Cardiac ventricle fibroblast (primary cell): ENCODE measurements around the gene CTAGE1. TPM values are rescaled to one million over a fixed set of nuclear protein-coding genes. Genes with fewer than 3 reads are reported as not detected.

Experiments used
- total RNA-seq: library from RNA; depleted of rRNA; stranded (reverse); fragments of >200 nt; gene quantifications from 2 replicates; pipeline ENCODE4 v1.2.3, GENCODE V29; 2015

Gene CTAGE1, protein sequence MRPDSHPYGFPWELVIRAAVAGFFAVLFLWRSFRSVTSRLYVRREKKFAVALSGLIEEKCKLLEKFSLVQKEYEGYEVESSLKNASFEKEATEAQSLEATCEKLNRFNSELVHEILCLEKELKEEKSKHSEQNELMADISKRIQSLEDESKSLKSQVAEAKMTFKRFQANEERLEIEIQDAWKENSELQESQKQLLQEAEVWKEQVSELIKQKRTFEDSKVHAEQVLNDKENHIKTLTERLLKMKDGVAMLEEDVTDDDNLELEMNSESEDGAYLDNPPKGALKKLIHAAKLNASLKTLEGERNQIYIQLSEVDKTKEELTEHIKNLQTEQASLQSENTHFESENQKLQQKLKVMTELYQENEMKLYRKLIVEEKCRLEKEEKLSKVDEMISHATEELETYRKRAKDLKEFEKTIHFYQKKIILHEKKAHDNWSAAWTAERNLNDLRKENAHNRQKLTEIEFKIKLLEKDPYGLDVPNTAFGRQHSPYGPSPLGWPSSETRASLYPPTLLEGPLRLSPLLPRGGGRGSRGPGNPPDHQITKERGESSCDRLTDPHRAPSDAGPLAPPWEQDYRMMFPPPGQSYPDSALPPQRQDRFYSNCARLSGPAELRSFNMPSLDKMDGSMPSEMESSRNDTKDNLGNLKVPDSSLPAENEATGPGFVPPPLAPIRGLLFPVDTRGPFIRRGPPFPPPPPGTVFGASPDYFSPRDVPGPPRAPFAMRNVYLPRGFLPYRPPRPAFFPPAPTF
- total RNA-seq: not detected in 2 replicates

DNA sequence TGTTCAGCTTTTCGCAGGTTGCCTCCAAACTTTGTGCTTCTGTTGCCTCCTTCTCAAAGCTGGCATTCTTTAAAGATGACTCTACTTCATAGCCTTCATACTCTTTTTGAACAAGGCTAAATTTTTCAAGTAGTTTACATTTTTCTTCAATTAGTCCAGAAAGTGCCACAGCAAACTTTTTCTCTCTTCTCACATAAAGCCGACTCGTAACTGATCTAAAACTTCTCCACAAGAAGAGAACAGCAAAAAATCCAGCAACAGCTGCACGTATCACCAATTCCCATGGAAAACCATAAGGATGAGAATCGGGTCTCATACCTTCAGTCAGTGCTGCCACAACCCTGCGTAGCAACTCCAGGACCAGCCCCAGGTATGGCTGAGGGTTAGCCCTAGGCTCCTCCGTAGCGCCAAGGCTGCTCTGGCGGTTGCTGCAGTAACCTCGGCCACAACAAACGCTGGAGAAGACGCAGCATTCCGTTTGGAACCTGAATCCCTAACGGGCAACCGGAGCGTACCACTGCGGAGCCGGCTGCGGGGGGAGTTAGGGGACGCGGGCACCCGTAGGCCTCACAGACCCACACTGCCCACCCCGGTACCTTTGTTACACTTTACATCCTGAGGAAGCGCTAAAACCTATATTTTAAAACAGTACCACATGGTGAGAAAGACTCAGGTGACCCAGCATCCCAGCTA is at the start of gene CTAGE1:
Gene CTAGE1 (minus strand): TSS at position 420 of the 693 bp plus-strand sequence. CDS start 104 bp downstream, at position 316.

Other genes with a start within 250 kb of the CTAGE1 start
- gene GATA6, start 248.3 kb downstream of the CTAGE1 start, total RNA-seq: 30.0 and 37.3 TPM in 2 replicates